GM18951 (cell line): ENCODE data around the gene HBQ1.
"Not testable (repeated sequence)": the region's sequence is repeated elsewhere in the genome, so short reads cannot be mapped to it uniquely, and the experiment has no call there.

Source experiments
- POLR2A ChIP-seq: IDR thresholded peaks from 4 replicates; pipeline ENCODE4 v1.6.1; 2011; ENCODE audit warnings: mild to moderate bottlenecking; ENCODE audit not compliant: insufficient read length, insufficient read depth; ENCODE audit errors: extremely low read depth
- in situ Hi-C: fragments of 300-500 bp; cut with MboI; formaldehyde crosslinking; loops from one replicate; pipeline ENCODE4 v1.12.0; 2022; ENCODE audit warnings: low sequenced_read_pairs, mixed read lengths, inconsistent platforms; ENCODE audit not compliant: unreplicated experiment

HBQ1 gene

DNA sequence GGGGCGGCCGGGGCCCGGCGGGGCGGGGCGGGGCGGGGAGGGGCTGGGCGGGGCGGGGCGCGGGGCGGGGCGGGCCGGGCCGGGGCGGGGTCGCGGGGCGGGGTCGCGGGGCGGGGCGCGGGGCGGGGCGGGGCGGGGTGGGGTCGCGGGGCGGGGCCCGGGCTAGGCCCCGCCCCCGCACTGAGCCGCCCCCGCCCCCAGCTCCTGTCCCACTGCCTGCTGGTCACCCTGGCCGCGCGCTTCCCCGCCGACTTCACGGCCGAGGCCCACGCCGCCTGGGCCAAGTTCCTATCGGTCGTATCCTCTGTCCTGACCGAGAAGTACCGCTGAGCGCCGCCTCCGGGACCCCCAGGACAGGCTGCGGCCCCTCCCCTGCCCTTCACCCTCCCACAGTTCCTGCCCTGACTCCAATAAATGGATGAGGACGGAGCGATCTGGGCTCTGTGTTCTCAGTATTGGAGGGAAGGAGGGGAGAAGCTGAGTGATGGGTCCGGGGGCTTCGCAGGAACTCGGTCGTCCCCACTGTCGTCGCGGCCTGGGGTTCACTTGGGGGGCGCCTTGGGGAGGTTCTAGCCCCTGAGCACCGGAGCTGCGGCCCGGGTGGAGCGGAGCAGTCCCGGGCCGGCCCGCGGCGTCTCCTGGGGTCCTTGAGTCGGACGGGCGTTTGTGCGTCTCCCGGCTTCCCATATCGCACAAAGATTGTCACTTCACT lies 15.3 kb upstream of the HBQ1 start:
- in situ Hi-C loops: no loop called here
- TF ChIP-seq POLR2A: no peak

DNA sequence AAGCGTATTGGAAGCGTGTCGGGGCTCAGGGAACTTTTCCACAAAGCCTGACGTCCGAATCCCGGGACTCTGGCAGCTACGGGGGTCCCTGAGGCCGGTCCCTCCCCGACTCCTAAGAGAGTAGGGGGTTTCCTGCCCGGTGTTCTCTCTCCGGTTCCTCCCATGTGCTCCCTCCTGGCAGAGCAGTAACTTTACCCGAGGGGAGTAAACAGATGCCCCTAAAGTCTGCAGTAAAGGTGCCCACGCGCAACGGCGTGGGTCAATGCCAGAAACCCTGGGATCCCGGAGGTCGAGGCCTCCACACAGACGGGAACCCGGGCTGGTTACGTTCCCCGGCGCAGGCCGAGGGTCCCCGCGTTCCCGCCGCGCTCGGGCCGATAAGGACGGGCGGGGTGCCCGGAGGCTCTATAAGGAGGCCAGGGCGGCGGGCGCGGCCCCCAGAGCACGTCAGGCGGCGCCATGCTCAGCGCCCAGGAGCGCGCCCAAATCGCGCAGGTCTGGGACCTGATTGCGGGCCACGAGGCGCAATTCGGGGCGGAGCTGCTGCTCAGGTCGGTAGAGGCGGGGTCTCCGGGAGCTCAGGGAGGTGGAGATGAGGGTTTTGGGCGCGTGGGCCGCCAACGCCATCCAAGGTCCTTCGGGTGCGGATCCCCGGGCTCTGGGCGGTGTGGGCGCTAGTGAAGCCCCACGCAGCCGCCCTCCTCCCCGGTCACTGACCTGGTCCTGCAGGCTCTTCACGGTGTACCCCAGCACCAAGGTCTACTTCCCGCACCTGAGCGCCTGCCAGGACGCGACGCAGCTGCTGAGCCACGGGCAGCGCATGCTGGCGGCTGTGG lies 14.5 kb upstream of the HBQ1 start, which contains the start of gene HBM:
Gene HBM (plus strand): TSS at position 440 of the 836 bp plus-strand sequence. CDS start 20 bp downstream, at position 460.
- in situ Hi-C loops: no loop called here
- no peak for TF ChIP-seq POLR2A

- in situ Hi-C loops: no loop called here
- TF ChIP-seq POLR2A: no peak
Measured at GRCh38 chr16:166375-167121, 13.7 kb upstream of the HBQ1 start.

GRCh38 chr16:167122-167690 lies 13.1 kb upstream of the HBQ1 start:
- in situ Hi-C loops: no loop called here
- TF ChIP-seq POLR2A: no peak

GRCh38 chr16:168424-168823 lies 11.8 kb upstream of the HBQ1 start:
- in situ Hi-C loops: no loop called here
- no peak for TF ChIP-seq POLR2A

DNA sequence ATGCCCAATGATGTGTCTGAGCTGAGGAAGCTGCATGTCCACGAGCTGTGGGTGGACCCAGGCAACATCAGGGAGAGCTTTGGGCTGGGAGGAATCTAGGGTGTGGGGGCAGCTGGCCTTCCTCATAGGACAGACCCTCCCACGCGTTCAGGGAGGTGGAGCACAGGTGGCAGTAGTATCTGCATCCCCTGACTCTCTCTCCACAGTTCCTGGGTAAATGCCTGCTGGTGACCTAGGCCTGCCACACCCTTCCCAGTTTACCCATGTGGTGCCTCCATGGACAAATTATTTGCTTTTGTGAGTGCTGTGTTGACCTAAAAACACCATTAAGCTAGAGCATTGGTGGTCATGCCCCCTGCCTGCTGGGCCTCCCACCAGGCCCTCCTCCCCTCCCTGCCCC lies 11.2 kb upstream of the HBQ1 start:
- no peak for TF ChIP-seq POLR2A
- in situ Hi-C loops: no loop called here

GRCh38 chr16:170088-170507 lies 10.2 kb upstream of the HBQ1 start:
- in situ Hi-C loops: not testable (repeated sequence)

GRCh38 chr16:170788-171187 lies 9.5 kb upstream of the HBQ1 start:
- in situ Hi-C loops: no loop called here
- no peak for TF ChIP-seq POLR2A

- in situ Hi-C loops: not testable (repeated sequence)
Measured at GRCh38 chr16:172374-172941, 7.8 kb upstream of the HBQ1 start, which contains the start of gene HBA2. HBA2 (plus strand) TSS chr16:172876; CDS start chr16:172913, 37 bp downstream.

- in situ Hi-C loops: not testable (repeated sequence)
Measured at GRCh38 chr16:173211-173854, 6.9 kb upstream of the HBQ1 start.

GRCh38 chr16:173928-174769 lies 6.1 kb upstream of the HBQ1 start:
- in situ Hi-C loops: not testable (repeated sequence)
